HG02885 (cell line): ENCODE measurements around the gene ZC3H10.

ENCODE experiments used
- ATAC-seq: cut with Tn5 transposase; IDR thresholded peaks from one replicate; pipeline ENCODE4 v1.9.1; 2021; ENCODE audit warnings: mild to moderate bottlenecking; ENCODE audit not compliant: unreplicated experiment, poor library complexity

Gene ZC3H10

GRCh38 chr12:56126732-56127239, 8.7 kb downstream of the ZC3H10 start:
- ATAC-seq: no peak

GRCh38 chr12:56127485-56127887, 9.4 kb downstream of the ZC3H10 start:
- no peak for ATAC-seq

- ATAC-seq: peak; percentile 90
These were observed 10.0 kb downstream of the ZC3H10 start, which contains the start of gene ESYT1 for GRCh38 chr12:56127888-56128669. Gene ESYT1 (plus strand): TSS chr12:56128267. CDS start chr12:56128320, 53 bp downstream.

- no peak for ATAC-seq
These were observed 10.7 kb downstream of the ZC3H10 start for GRCh38 chr12:56128670-56129205.

- peak; percentile 36 for ATAC-seq
These were observed 11.3 kb downstream of the ZC3H10 start for GRCh38 chr12:56129206-56129941.

GRCh38 chr12:56129942-56130495, 12.0 kb downstream of the ZC3H10 start:
- ATAC-seq: no peak

- no peak for ATAC-seq
These were observed 12.8 kb downstream of the ZC3H10 start for GRCh38 chr12:56130876-56131275.

- no peak for ATAC-seq
These were observed 16.8 kb downstream of the ZC3H10 start for GRCh38 chr12:56134897-56135296.

- no peak for ATAC-seq
These were observed 19.9 kb downstream of the ZC3H10 start for GRCh38 chr12:56137853-56138571.

GRCh38 chr12:56141946-56142784, 24.1 kb downstream of the ZC3H10 start:
- ATAC-seq: no peak

- no peak for ATAC-seq
These were observed 25.2 kb downstream of the ZC3H10 start for GRCh38 chr12:56143217-56143616.

- ATAC-seq: no peak
These were observed 25.8 kb downstream of the ZC3H10 start for GRCh38 chr12:56143870-56144269.

- no peak for ATAC-seq
These were observed 27.2 kb downstream of the ZC3H10 start for GRCh38 chr12:56145217-56145616.

- no peak for ATAC-seq
These were observed 28.7 kb downstream of the ZC3H10 start for GRCh38 chr12:56146492-56147460.

GRCh38 chr12:56150563-56150962, 32.5 kb downstream of the ZC3H10 start:
- ATAC-seq: no peak

GRCh38 chr12:56151672-56152131, 33.6 kb downstream of the ZC3H10 start:
- ATAC-seq: peak; percentile 62

- peak; percentile 91 for ATAC-seq
These were observed 34.2 kb downstream of the ZC3H10 start, which contains the start of gene MYL6B for GRCh38 chr12:56152132-56152755. Gene MYL6B (plus strand): TSS chr12:56152587. CDS start chr12:56153919, 1,332 bp downstream.
